Activated effector memory CD4-positive, alpha-beta T cell treated with Interleukin-2 at 50 U/mL for 16 hours (primary cell): ENCODE data around the gene C10orf67.

ENCODE experiments used
- DNase-seq: peaks from one replicate; pipeline ENCODE4 v3.0.0-alpha.2; 2020

C10orf67 gene

GRCh38 chr10:23157691-23158369 lies 186.8 kb downstream of the C10orf67 start:
- DNase-seq: no peak

- DNase-seq: no peak
Measured at GRCh38 chr10:23157239-23157681, 187.3 kb downstream of the C10orf67 start.

DNA sequence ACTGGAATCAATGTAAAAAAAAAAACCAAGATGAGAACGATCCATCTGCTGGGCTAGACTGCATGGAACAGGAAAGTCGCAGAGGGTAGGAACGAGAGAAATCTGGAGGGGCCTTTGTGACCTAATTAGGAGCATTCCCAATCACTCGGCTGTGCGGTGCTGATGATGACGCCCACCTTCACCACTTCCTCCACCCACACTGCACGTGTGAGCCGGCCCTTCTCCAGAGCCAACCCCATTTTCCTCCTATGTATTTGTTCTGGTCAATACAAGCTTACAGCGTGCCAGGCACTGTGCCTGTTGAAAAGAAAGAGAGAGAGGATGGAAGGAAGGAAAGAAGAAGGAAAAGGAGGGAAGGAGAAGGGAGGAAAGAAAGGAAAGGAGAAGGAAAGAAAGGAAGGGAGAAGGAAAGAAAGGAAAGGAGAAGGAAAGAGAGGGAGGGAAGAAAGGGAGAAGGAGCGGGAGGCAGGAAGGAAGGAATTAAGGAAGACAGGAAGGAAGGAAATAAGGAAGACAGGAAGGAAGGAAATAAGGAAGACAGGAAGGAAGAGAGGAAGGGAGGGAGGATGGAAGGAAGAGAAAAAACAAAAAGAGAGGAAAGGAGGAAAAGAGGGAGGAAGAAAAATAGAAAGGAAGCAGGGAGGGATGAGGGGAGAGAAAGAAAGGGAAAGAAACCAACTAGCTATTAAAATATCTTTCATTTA lies 188.0 kb downstream of the C10orf67 start:
- DNase-seq: no peak

DNA sequence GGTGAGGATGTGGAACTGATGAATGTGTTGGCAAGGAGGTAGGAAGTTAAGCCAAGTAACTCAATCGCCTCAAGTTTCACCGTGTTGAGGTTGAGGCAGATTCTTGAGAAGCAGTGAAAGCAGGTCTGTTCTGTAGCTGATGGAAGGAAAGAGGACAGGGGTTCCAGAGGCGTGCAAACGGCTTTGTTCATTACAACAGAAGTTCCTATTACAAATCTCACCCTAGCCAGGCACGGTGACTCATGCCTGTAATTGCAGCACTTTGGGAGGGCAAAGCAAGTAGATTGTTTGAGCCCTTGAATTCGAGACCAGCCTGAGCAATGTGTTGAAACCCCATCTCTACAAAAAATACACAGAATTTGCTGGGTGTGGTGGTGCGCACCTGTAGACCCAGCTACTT lies 189.4 kb downstream of the C10orf67 start:
- DNase-seq: no peak
